Stimulated activated CD4-positive, alpha-beta T cell treated with anti-CD3 and anti-CD28 coated beads, Interleukin-15, amount 100 ng/mL, for 24 hours (primary cell): ENCODE measurements around the gene SEMA6C.
"Not testable (repeated sequence)": the region's sequence is repeated elsewhere in the genome, so short reads cannot be mapped to it uniquely, and the experiment has no call there.

Source experiments
- DNase-seq: peaks from one replicate; pipeline ENCODE4 v3.0.0-alpha.2; 2020

Gene SEMA6C

DNA sequence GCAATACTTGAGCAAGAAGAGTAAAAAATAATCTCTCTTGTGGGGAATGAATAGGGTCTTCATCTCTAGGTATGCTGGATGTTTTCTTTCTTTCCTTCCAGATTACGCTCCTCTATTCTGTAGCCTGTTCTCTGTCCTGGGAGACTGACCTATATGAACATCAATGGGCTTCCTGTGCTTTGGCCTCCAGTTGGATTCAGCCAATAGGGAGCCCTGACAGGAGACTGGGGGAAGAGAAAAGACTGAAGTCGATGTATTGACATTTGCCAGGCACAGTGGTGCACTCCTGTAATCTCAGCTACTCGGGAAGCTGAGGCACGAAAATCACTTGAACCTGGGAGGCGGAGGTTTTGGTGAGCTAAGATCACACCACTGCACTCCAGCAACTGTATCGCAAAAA, 17.6 kb downstream of the SEMA6C start:
- no peak for DNase-seq

DNA sequence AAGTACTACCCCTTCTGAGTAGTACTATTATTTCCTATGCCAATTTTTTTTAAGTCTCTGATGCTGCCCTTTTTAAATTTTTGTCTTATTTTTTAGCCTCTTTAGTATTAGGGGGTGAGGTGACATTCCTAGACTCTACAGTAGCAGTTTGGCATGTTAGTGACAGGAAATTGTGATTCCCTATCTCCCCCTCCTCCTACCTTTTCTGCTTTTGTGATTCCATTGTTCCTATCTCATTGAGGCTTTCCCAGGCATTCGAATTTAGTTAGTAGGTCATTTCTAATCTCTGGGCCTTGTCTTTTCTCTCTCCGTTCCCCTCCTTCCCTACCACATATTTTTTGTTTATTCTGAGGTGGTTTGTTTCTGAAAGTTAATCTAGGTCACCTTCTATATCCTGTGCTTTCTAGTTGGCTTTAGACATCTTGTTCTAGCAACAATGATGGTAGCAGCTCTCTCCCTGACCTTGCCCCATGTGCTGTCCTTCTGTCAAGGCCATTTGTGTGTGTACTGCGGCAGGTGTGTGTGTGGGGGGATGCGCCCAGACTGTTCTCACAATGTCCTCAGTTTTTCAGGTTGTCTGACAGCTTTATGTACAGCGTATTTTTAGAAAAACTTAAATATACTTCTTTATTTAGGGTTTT, 21.5 kb downstream of the SEMA6C start:
- no peak for DNase-seq

DNA sequence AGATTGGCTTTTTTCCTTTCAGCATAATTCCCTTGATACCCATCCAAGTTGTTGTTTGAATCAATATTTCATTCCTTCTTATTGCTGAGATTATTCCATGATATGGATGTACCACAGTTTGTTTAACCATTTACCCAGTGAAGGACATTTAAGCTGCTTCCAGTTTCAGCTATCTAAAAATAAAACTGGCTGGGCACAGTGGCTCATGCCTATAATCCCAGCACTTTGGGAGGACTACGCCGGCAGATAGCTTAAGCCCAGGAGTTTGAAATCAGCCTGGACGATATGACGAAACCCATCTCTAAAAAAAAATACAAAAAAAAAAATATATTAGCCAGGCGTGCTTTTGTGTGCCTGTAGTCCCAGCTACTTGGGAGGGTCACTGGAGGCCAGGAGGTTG, 32.6 kb downstream of the SEMA6C start:
- DNase-seq: no peak

DNA sequence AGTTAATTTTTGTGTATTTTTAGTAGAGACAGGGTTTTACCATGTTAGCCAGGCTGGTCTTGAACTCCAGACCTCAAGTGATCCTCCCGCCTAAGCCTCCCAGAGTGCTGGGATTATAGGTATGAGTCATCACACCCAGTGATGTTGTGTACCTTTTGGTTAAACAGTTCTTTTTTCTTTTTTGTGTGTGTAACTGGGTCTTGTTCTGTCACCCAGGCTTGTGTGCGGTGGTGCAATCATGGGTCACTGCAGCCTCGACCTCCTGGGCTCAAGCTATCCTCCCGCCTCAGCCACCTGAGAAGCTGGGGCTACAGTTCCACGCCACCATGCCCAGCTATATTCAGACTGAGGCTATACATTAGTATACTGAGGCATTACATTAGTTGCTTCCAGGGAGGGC, 38.1 kb downstream of the SEMA6C start:
- no peak for DNase-seq

DNA sequence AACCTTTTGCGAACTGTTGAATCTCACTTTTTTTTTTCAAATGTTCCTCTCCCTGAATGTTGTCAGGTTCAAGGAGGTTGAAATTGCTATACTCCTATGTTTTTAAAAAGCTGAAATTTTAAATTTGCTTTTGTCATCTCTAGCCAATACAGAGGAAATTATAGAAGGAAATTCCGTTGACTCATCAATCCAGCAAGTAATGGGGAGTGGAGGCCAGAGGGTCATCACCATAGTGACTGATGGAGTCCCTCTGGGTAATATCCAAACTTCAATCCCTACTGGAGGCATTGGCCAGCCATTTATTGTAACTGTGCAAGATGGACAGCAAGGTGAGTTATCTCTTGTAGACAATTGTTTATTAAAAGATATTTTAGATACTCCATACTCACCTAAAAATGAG, 39.5 kb downstream of the SEMA6C start:
- DNase-seq: no peak

DNA sequence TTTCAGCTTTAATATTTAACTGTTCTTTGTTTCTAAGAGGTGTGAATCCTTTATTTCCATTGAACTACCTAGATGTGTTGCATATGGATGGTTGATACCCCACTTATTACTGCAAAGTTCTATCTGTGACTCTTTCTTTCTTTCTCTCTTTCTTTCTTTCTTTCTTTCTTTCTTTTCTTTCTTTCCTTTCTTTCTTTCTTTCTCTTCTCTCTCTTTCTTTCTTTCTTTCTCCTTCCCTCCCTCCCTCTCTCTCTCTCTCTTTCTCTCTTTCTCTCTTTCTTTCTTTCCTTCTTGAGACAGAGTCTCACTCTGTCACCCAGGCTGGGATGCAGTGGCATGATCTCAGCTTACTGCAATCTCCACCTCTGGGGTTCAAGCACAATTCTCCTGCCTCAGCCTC, 41.8 kb downstream of the SEMA6C start:
- no peak for DNase-seq

DNA sequence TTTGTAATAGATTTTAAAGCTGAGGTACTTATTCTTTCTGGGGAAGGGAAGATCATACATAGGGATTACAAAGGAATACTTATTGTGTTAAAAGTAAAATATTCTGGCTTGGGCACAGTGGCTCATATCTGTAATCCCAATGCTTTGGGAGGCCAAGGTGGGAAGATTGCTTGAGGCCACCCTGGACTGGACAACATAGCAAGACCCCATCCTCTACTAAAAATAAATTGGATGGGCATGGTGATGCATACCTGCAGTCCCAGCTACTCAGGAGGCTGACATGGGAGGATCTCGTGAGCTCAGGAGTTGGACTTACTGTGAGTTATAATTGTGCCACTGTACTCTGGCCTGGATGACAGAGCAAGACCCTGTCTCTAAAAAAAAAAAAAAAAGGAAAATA, 48.3 kb downstream of the SEMA6C start:
- DNase-seq: no peak

DNA sequence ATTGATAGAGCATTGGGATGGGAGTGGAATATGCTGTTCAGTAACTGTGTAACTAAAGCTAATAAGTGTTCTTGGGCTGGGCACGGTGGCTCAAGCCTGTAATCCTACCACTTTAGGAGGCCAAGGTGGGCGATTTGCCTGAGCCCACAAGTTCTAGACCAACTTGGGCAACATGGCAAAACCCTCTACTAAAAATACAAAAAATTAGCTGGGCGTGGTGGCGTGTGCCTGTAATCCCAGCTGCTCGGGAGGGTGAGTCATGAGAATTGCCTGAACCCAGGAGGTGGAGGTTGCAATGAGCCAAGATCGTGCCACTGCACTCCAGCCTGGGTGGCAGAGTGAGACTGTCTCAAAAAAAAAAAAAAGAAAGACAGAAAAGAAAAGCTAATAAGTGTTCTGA, 49.0 kb downstream of the SEMA6C start:
- DNase-seq: not testable (repeated sequence)

DNA sequence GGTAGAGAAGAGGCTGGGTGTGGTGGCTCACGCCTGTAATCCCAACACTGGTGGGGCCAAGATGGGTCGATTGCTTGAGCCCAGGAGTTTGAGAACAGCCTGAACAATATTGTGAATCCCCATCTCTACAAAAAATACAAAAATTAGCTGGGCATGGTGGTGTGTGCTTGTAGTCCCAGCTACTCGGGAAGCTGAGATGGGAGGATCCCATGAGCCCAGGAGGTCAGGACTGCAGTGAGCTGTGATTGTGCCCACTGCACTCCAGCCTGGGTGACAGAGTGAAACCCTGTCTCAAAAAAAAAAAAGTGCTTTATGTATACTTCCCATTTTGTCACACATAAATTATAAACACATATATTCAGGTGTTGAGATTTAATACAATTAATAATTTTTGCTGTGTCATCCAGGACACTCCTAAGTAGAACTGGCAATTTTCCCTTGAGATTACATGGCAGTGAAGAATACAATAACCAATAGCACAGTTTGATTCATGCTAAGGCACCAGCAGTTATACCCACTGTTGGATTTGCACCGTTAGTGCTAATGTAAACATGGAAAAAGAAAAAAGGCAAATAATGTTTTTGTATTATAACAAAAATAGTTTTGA, 60.4 kb downstream of the SEMA6C start:
- DNase-seq: no peak
